PC-3 (cell line): ENCODE data around the gene NPRL2. TPM values are rescaled to one million over a fixed set of nuclear protein-coding genes. Genes with fewer than 3 reads are reported as not detected.
A peak's percentile ranks its signal among the peaks of the same experiment; 100 is the strongest.

Experiments
- ATAC-seq: fragments of 200-7000 bp; cut with Tn5 transposase; 2 replicates; pipeline ENCODE4 v1.9.1; 2020; ENCODE audit warnings: mild to moderate bottlenecking, moderate library complexity
- BruUV-seq: library from RNA; stranded (reverse); fragments of 400-500 nt; replicated peaks from 2 replicates; lab custom pipeline; 2021; lab: Mats Ljungman, UMichigan
- CTCF ChIA-PET: fragments of 300-600 bp; sonication (Branson Sonifier 250); formaldehyde crosslinking; loops from one replicate; lab custom pipeline; 2022; ENCODE audit warnings: antibody characterized with exemption; lab: Charles Lee
- POLR2A ChIA-PET: fragments of 300-600 bp; sonication (Branson Sonifier 250); formaldehyde crosslinking; loops from one replicate; lab custom pipeline; 2022; ENCODE audit warnings: antibody characterized with exemption; ENCODE audit not compliant: unreplicated experiment; lab: Charles Lee
- DNase-seq: peaks from one replicate; pipeline ENCODE4 v3.0.0-alpha.2; 2015
- H2AFZ ChIP-seq: fragments of 300-600 bp; sonication (generic); 2 replicates; pipeline ENCODE4 v1.6.0; 2016; ENCODE audit warnings: antibody characterized with exemption, low read length
- H3F3A ChIP-seq: fragments of 300-600 bp; sonication (generic); one replicate; pipeline ENCODE4 v1.6.0; 2017; ENCODE audit warnings: antibody characterized with exemption, low read length, control low read depth, mild to moderate bottlenecking; ENCODE audit not compliant: unreplicated experiment
- H3K27ac ChIP-seq: fragments of 300-600 bp; sonication (generic); 2 replicates; pipeline ENCODE4 v1.5.1; 2016; ENCODE audit warnings: mild to moderate bottlenecking, low read length
- H3K27me3 ChIP-seq: fragments of 300-600 bp; sonication (generic); 2 replicates; pipeline ENCODE4 v1.6.1; 2016; ENCODE audit warnings: low read length, mixed read lengths
- H3K36me3 ChIP-seq: fragments of 300-600 bp; sonication (generic); 2 replicates; pipeline ENCODE4 v1.6.1; 2016; ENCODE audit warnings: low read depth, mixed run types, low read length, mixed read lengths
- H3K4me1 ChIP-seq: fragments of 300-600 bp; sonication (generic); 2 replicates; pipeline ENCODE4 v1.5.1; 2016; ENCODE audit warnings: low read length; ENCODE audit not compliant: insufficient read depth
- H3K4me2 ChIP-seq: fragments of 300-600 bp; sonication (generic); 2 replicates; pipeline ENCODE4 v1.6.0; 2016; ENCODE audit warnings: low read length
- H3K4me3 ChIP-seq: fragments of 300-600 bp; sonication (generic); 2 replicates; pipeline ENCODE4 v1.5.1; 2016; ENCODE audit warnings: mild to moderate bottlenecking, low read length, mixed read lengths
- H3K79me2 ChIP-seq: fragments of 300-600 bp; sonication (generic); 2 replicates; pipeline ENCODE4 v1.6.1; 2017; ENCODE audit warnings: low read length, mixed read lengths
- H3K9ac ChIP-seq: fragments of 300-600 bp; sonication (generic); 2 replicates; pipeline ENCODE4 v1.6.0; 2016; ENCODE audit warnings: mild to moderate bottlenecking, low read length
- H3K9me2 ChIP-seq: fragments of 300-600 bp; sonication (generic); replicated peaks from 2 replicates; pipeline ENCODE4 v1.6.1; 2016; ENCODE audit warnings: mixed run types, low read length, mixed read lengths
- H3K9me3 ChIP-seq: fragments of 300-600 bp; sonication (generic); 2 replicates; pipeline ENCODE4 v1.6.1; 2016; ENCODE audit warnings: low read length, mixed read lengths
- H4K20me1 ChIP-seq: fragments of 300-600 bp; sonication (generic); 2 replicates; pipeline ENCODE4 v1.6.1; 2016; ENCODE audit warnings: low read length, mixed read lengths
- CTCF ChIP-seq: fragments of 300-600 bp; sonication (generic); conservative IDR thresholded peaks from 2 replicates; pipeline ENCODE4 v1.5.1; 2017; ENCODE audit warnings: antibody characterized with exemption, low read depth, mild to moderate bottlenecking, low read length
- EZH2 ChIP-seq: fragments of 300-600 bp; sonication (generic); IDR thresholded peaks from one replicate; pipeline ENCODE4 v1.6.1; 2017; ENCODE audit warnings: antibody characterized with exemption, mild to moderate bottlenecking, low read length; ENCODE audit not compliant: unreplicated experiment
- EZH2phosphoT487 ChIP-seq: fragments of 300-600 bp; sonication (generic); IDR thresholded peaks from 2 replicates; pipeline ENCODE4 v1.6.1; 2018; ENCODE audit warnings: mild to moderate bottlenecking, antibody characterized with exemption, low read length, borderline replicate concordance
- intact Hi-C: fragments of 100-400 bp; cut with micrococcal nuclease; formaldehyde crosslinking; loops from 2 replicates; pipeline ENCODE4 v1.9.0; 2023
- total RNA-seq: library from RNA; depleted of rRNA; stranded (reverse); fragments of >200 nt; gene quantifications from 2 replicates; pipeline ENCODE4 v1.2.3, GENCODE V29; 2014

Gene NPRL2
- total RNA-seq, 1 experiment from 2014 or later, result 56.9 TPM

DNA sequence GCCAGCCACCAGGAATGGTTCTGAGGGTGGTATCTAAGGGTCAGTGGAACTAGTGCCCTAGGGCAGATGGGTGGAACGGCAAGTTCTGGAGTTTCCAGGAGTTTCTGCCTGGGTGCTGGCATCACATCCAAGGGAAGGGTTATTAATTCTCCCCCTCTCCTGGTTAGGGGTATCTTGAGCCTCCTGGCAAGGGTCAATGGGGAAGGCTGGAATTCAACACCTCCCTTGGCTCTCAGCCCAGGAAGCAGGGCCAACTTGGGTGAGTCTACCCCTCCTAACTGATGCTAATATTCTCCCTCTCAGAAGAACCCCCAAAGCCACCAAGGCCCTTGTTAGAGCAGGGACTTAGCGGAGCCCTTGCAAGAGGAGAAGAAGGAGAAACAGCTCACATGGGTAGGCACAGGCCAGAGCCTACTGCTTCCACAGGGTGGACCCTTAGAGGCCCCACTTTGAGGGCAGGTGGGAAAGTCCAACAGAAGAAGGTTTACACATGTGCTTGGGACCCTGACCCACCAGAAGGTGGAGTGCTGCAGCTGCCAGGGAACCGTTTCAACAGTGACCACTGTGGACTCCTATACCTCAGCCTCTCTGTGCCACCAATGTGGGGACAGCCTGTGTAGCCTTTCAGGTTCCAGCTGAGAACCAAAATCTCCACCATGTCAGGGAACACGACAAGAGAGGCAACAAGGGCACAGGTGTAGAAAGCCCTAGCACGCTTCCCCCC lies 5.4 kb upstream of the NPRL2 start:
- Histone ChIP-seq H3K4me1 (peaks cover 50% of the 10 kb centered on the region), H3K36me3 (peaks cover 34% of the 10 kb centered on the region), H3K27me3 (no peaks in the 10 kb centered on the region), H3F3A (no peaks in the 10 kb centered on the region), H3K9me2 (no peaks in the 10 kb centered on the region), H3K9me3 (no peaks in the 10 kb centered on the region), H4K20me1 (peaks cover 36% of the 10 kb centered on the region), H2AFZ (no peak overlapping the region), H3K9ac (no peak overlapping the region), H3K4me2 (peak overlapping the region; percentile 93), H3K79me2 (peaks cover 74% of the 10 kb centered on the region), H3K4me3 (peak overlapping the region; percentile 85), H3K27ac (no peak overlapping the region)
- ATAC-seq (no peak), DNase-seq (no peak)
- no peak for TF ChIP-seq EZH2phosphoT487
- no peak for TF ChIP-seq CTCF
- no peak for TF ChIP-seq EZH2
- POLR2A ChIA-PET, result no interaction called here
- intact Hi-C loops, result no loop called here
- BruUV-seq, result no TSS peak
- CTCF ChIA-PET, result interaction anchor here (0.5 to 0.6 kb wide), 2 partner anchors 28 to 236 kb away, joined by 5 to 10 read pairs; no protein-coding TSS in a partner anchor

GRCh38 chr3:50354850-50355249 lies 4.3 kb upstream of the NPRL2 start:
- no peak overlapping the region for H3K9ac ChIP-seq
- H3K36me3 ChIP-seq, result peaks cover 34% of the 10 kb centered on the region
- H4K20me1 ChIP-seq, result peaks cover 36% of the 10 kb centered on the region
- H2AFZ ChIP-seq, result no peak overlapping the region
- no peak for TF ChIP-seq EZH2
- TF ChIP-seq EZH2phosphoT487, result no peak
- TF ChIP-seq CTCF, result no peak
- H3K4me2 ChIP-seq, result no peak overlapping the region
- no TSS peak for BruUV-seq
- ATAC-seq (no peak), DNase-seq (no peak)
- peaks cover 81% of the 10 kb centered on the region for H3K79me2 ChIP-seq
- H3F3A ChIP-seq, result no peaks in the 10 kb centered on the region
- H3K4me3 ChIP-seq, result no peak overlapping the region
- H3K9me2 ChIP-seq, result no peaks in the 10 kb centered on the region
- peaks cover 54% of the 10 kb centered on the region for H3K4me1 ChIP-seq
- ChIA-PET CTCF (no interaction called here), POLR2A (interaction anchor here (0.7 kb wide), 1 partner anchor 1014 kb away, joined by 3 read pairs; no protein-coding TSS in a partner anchor)
- no peak overlapping the region for H3K27ac ChIP-seq
- intact Hi-C loops, result loop anchor here (5.0 kb wide), 2 partner anchors 257 to 1032 kb away; partner anchors contain the start of genes CISH and MANF
- H3K27me3 ChIP-seq, result no peaks in the 10 kb centered on the region
- no peaks in the 10 kb centered on the region for H3K9me3 ChIP-seq
